H1 (cell line): ENCODE measurements around the gene GID4. TPM values are rescaled to one million over a fixed set of nuclear protein-coding genes. Genes with fewer than 3 reads are reported as not detected.

ENCODE experiments used
- RAD21 ChIP-seq, 2 experiments: IDR thresholded peaks in 1 of 2; conservative IDR thresholded peaks in 1 of 2; 2 replicates each; pipeline ENCODE4 v1.6.1; 2011; ENCODE audit warnings: low read depth in 2 of 2, low read length in 2 of 2, improper control_type of control experiment in 1 of 2, inconsistent platforms in 1 of 2, mild to moderate bottlenecking in 1 of 2, moderate library complexity in 1 of 2
- polyA plus RNA-seq, 7 experiments: library from polyadenylated mRNA; depleted of rRNA in 3 of 7; stranded (reverse) in 5 of 7; unstranded in 2 of 7; fragments of >200 nt in 5 of 7; fragments of 200-250 nt in 2 of 7; gene quantifications; 1 replicate in 5 of 7; 2 replicates in 1 of 7; 4 replicates in 1 of 7; pipeline versions ENCODE4 v1.2.1 to v1.2.3, GENCODE V29; 2011 to 2013; ENCODE audit warnings: missing spikeins in 2 of 7, mixed read lengths in 2 of 7
- total RNA-seq: library from RNA; stranded (reverse); fragmentation: NEBNext Ultra II Directional; extraction: Animal tissue kit (Norgen Biotek cat#: 25700); gene quantifications from 2 replicates; pipeline ENCODE4 v1.2.1, GENCODE V29; 2021

GID4 gene
- total and polyA plus RNA-seq, 2 of the 8 experiments (the other 6 are each of a cell fraction or from before 2014, with no cell fraction given): 5.6 to 15.0 TPM

DNA sequence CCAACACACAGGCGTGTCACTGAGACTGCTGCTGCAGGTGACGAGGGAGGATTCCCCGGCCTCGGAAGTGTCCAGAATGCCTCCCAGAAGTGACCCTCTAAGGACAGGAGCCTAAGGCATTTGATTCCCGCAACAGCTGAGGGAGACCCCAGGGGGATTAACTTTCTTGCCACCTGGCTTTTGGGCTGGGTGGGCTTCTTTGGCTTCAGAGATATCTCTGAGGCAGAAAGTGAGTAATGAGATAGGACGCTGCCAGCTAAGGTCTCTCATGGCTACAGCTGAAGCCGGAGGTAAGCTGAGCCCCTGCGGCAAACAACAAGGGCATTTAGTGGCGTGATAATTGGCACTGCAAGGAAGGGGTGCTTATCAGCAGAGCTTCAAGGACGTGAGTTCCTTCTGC, 49.6 kb upstream of the GID4 start (continued):
- no peak for TF ChIP-seq RAD21 (IDR thresholded peaks at IDR 0.05 in 1 of 2, conservative IDR thresholded peaks at IDR 0.05 in 1 of 2; ENCODE audit: low read depth in 2 of 2, low read length in 2 of 2)
